AG09309 (cell line): ENCODE data around the gene DHRS7B.
A peak's percentile ranks its signal among the peaks of the same experiment; 100 is the strongest.

Experiments used
- DNase-seq: peaks from one replicate; pipeline ENCODE4 v3.0.0-alpha.2; 2010; ENCODE audit warnings: low read depth
- H3K4me3 ChIP-seq: 2 replicates; pipeline ENCODE4 v1.5.1; 2011; ENCODE audit warnings: mild to moderate bottlenecking, low read depth, low read length, moderate library complexity; ENCODE audit not compliant: control insufficient read depth
- TF ChIP-seq, protein P1 (sequence below): IDR thresholded peaks from 2 replicates; pipeline ENCODE4 v1.5.1; 2011; ENCODE audit warnings: mild to moderate bottlenecking, low read depth, low read length, inconsistent platforms; ENCODE audit not compliant: insufficient read depth, control insufficient read depth; ENCODE audit errors: missing control alignments

Gene DHRS7B

DNA sequence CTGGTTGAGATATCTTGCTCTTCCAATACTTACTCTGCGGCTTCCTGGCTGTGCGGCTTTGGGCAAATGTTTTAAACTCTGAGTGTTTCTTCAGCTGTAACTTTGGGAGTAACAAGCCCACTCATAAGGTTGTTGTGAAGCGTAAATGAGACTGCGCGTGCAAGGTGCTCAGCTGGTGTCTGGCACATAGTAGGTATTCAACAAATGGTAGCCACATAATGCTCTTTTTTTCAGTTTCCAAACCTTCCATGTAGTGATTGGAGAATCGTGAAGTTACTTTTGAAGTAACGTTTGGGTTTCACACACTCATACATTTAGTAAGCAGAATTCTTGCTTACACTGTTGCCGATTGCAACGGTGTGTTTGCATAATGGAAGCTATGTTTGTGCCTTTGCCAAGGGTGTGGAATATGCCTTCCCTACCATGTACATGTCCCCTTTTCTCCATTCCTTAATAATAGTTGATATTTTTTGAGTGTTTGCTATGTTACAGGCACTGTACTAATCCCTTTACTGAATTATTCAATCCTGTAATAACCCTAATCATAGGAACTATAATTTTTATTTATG, 829 bp downstream of the DHRS7B start:
- DNase-seq, result no peak

DNA sequence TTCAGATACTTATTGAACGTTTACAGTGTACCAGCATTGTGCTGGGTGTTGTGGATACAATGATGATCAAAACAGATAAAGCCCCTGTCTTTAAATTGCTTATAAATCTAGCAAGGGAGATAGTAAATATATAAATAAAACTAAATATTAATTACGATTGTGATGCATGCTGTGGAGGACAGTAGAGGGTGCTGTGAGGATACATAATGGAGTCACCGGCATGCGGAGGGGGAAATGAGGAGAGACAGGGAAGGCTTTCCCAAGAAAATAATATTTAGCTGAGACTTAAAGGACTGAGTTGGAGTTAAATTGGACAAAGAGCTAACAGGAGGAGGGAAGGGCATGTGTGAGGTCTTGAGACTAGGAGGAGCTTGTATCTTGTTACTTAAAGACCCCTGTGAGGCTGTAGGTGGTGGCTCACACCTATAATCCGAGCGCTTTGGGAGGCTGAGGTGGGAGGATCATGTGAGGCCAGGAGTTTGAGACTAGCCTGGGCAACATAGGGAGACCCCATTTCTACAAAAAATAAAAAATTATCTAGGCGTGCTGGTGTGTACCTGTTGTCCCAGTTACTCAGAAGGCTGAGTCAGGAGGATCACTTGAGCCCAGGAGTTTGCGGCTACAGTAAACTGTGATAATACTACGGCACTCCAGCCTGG, 2.4 kb downstream of the DHRS7B start:
- TF ChIP-seq, protein P1, sequence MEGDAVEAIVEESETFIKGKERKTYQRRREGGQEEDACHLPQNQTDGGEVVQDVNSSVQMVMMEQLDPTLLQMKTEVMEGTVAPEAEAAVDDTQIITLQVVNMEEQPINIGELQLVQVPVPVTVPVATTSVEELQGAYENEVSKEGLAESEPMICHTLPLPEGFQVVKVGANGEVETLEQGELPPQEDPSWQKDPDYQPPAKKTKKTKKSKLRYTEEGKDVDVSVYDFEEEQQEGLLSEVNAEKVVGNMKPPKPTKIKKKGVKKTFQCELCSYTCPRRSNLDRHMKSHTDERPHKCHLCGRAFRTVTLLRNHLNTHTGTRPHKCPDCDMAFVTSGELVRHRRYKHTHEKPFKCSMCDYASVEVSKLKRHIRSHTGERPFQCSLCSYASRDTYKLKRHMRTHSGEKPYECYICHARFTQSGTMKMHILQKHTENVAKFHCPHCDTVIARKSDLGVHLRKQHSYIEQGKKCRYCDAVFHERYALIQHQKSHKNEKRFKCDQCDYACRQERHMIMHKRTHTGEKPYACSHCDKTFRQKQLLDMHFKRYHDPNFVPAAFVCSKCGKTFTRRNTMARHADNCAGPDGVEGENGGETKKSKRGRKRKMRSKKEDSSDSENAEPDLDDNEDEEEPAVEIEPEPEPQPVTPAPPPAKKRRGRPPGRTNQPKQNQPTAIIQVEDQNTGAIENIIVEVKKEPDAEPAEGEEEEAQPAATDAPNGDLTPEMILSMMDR, result peak; percentile 64
- no peak for DNase-seq
- no peak overlapping the region for H3K4me3 ChIP-seq

More for the DNA sequence above, 829 bp downstream of the DHRS7B start:
- TF ChIP-seq, protein P1, result no peak
- peak overlapping the region; percentile 61 for H3K4me3 ChIP-seq

DNA sequence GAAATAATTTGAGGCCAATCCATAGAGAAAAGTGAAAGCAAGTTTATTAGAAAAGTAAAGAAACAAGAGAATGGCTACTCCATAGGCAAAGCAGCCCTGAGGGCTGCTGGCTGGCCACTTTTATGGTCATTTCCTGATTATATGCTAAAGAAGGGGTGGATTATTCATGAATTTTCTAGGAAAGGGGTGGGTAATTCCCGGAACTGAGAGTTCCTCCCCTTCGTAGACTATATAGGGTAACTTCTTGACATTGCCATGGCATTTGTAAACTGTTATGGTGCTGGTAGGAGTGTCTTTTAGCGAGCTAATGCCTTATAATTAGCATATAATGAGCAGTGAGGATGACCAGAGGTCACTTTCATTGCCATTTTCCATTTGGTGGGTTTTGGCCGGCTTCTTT, 4.4 kb downstream of the DHRS7B start:
- no peak overlapping the region for H3K4me3 ChIP-seq
- TF ChIP-seq, protein P1, result no peak
- no peak for DNase-seq

DNA sequence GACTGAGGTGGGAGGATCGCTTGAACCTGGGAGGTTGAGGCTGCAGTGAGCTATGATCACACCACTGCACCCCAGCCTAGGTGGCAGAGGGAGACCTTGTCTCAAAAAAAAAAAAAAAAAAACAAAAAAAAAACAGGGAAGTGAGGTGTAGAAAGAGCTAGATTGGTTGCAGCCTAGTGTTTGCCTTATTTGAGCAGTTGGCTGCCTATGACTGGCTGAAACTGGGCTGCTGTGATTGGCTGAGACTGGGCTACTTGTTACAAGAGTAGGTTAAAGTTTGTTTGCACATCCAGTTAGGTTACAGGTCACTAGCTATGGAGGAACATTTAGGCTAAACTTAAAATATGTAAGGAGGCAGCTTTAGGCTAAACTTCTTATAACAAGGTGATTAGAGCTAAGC, 5.7 kb downstream of the DHRS7B start:
- DNase-seq, result no peak
- no peak overlapping the region for H3K4me3 ChIP-seq
- TF ChIP-seq, protein P1, result no peak

DNA sequence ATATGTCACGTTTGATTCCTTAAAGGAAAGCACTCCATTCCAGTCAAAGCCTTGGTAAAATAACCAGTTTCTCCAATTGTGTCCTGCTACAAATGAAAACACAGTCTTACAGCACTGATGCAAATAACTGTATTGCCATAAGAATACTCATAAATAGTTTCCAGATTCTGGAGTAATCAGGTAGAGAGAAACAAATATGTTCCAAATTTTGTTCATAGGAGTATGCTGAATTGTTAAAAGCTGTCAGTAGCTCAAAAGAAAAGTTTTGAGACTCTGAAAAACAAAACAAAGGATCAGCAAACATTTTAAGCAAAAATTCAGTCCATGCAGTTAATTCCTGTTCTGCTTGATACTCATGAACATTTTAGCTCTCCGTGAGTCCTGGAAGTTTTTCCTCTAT, 7.8 kb downstream of the DHRS7B start:
- no peak overlapping the region for H3K4me3 ChIP-seq
- TF ChIP-seq, protein P1, result no peak
- DNase-seq, result no peak

DNA sequence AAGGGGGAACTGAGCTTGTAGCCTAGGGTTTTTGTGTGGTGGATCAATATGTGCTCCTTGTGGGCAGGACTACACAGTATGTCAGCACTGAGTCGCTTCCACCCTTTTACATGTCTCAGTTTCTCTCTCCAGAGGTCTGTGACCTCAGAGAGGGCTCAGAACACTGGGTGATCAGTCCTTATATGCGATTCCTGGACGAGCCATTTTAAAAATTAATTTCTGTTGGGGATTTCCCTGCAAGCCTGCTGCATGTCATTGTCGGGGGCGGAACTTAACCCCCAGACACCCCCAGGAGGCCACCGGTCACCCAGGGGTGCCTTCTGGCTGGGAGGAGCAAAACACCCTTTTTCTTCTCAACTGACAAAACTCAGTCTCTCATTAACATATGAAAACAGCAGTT, 14.1 kb downstream of the DHRS7B start:
- DNase-seq, result no peak
- TF ChIP-seq, protein P1, result no peak
- no peak overlapping the region for H3K4me3 ChIP-seq
